ENCODE results near the gene SPATA17. TPM values are rescaled to one million over a fixed set of nuclear protein-coding genes. Genes with fewer than 3 reads are reported as not detected.

Gene SPATA17
- total RNA-seq, 4 donors from 2014 or later = 0.08 to 1.3 (median 0.10) TPM; not detected in 1

- 85% methylated on average over 2 of the region's 2 CpGs for WGBS
- H3K4me1 ChIP-seq = no peaks in the 10 kb centered on the region
- H3K27ac ChIP-seq = no peak overlapping the region
- H3K4me3 ChIP-seq = no peak overlapping the region
- H3K36me3 ChIP-seq = no peaks in the 10 kb centered on the region
- no peaks in the 10 kb centered on the region for H3K9me3 ChIP-seq
- H3K27me3 ChIP-seq = no peaks in the 10 kb centered on the region
- no peak for DNase-seq (ENCODE audit: low spot score in 2 of 2)
- TF ChIP-seq POLR2A (IDR thresholded peaks at IDR 0.05) = no peak
- no peak for TF ChIP-seq EP300 (IDR thresholded peaks at IDR 0.05)
- TF ChIP-seq, protein P1, sequence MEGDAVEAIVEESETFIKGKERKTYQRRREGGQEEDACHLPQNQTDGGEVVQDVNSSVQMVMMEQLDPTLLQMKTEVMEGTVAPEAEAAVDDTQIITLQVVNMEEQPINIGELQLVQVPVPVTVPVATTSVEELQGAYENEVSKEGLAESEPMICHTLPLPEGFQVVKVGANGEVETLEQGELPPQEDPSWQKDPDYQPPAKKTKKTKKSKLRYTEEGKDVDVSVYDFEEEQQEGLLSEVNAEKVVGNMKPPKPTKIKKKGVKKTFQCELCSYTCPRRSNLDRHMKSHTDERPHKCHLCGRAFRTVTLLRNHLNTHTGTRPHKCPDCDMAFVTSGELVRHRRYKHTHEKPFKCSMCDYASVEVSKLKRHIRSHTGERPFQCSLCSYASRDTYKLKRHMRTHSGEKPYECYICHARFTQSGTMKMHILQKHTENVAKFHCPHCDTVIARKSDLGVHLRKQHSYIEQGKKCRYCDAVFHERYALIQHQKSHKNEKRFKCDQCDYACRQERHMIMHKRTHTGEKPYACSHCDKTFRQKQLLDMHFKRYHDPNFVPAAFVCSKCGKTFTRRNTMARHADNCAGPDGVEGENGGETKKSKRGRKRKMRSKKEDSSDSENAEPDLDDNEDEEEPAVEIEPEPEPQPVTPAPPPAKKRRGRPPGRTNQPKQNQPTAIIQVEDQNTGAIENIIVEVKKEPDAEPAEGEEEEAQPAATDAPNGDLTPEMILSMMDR (IDR thresholded peaks at IDR 0.05) = no peak
- no peak for TF ChIP-seq POLR2AphosphoS5 (IDR thresholded peaks at IDR 0.05)
Observed at GRCh38 chr1:217837691-217838090, 206.5 kb downstream of the SPATA17 start.

- H3K4me3 ChIP-seq = no peak overlapping the region
- no peaks in the 10 kb centered on the region for H3K4me1 ChIP-seq
- no peak overlapping the region for H3K27ac ChIP-seq
- no peaks in the 10 kb centered on the region for H3K9me3 ChIP-seq
- no peak for DNase-seq (ENCODE audit: low spot score in 2 of 2)
- TF ChIP-seq EP300 (IDR thresholded peaks at IDR 0.05) (no peak), POLR2AphosphoS5 (IDR thresholded peaks at IDR 0.05) (no peak), POLR2A (IDR thresholded peaks at IDR 0.05) (no peak)
- TF ChIP-seq, protein P1 (IDR thresholded peaks at IDR 0.05) = no peak
- no peaks in the 10 kb centered on the region for H3K27me3 ChIP-seq
- WGBS = 63% methylated on average over 3 of the region's 3 CpGs
- no peaks in the 10 kb centered on the region for H3K36me3 ChIP-seq
Observed at GRCh38 chr1:217839161-217839560, 208.0 kb downstream of the SPATA17 start.

DNA sequence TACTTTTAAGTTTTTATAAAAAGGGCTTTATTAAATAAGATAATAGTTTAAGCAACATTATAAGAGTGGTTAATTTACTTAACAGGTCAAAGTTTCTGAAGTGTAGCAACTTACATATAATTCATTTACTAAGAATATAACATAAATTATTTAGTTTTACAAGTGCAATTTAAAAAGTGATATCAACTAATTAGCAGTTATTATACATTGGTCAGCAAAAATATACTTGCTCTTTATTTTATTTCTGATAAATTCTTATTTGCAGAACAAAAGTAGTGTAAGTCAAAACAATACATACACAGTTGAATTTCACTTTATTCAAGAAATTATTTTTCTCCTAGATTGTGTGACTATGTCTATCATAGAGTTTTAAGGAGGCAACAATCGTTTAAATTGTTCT is 215.6 kb downstream of the SPATA17 start:
- DNase-seq (ENCODE audit: low spot score in 2 of 2) = no peak
- TF ChIP-seq POLR2AphosphoS5 (IDR thresholded peaks at IDR 0.05) (no peak), POLR2A (IDR thresholded peaks at IDR 0.05) (no peak), EP300 (IDR thresholded peaks at IDR 0.05) (no peak)
- TF ChIP-seq, protein P1 (IDR thresholded peaks at IDR 0.05) = no peak

DNA sequence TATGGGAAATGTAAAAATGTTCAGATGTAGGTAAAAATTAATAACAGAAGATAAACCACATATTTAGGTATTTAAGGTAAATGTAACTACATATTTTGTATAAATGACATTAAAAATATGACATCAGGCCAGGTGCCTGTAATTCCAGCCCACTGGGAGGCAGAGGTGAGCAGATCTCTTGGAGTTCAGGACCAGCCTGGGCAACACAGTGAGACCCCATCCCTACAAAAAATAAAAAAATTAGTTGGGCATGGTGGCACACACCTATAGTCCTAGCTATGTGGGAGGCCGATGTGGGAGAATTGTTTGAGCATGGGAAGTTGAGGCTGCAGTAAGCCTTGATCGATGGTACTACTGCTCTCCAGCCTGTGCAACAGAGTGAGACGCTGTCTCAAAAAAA is 216.5 kb downstream of the SPATA17 start:
- no peak overlapping the region for H3K27ac ChIP-seq
- H3K27me3 ChIP-seq = no peaks in the 10 kb centered on the region
- no peaks in the 10 kb centered on the region for H3K9me3 ChIP-seq
- 94% methylated on average over 3 of the region's 3 CpGs for WGBS
- H3K4me1 ChIP-seq = no peaks in the 10 kb centered on the region
- TF ChIP-seq POLR2AphosphoS5 (IDR thresholded peaks at IDR 0.05) (no peak), EP300 (IDR thresholded peaks at IDR 0.05) (no peak), POLR2A (IDR thresholded peaks at IDR 0.05) (no peak)
- TF ChIP-seq, protein P1 (IDR thresholded peaks at IDR 0.05) = no peak
- H3K4me3 ChIP-seq = no peak overlapping the region
- no peaks in the 10 kb centered on the region for H3K36me3 ChIP-seq
- no peak for DNase-seq (ENCODE audit: low spot score in 2 of 2)

More for the DNA sequence above, 215.6 kb downstream of the SPATA17 start:
- Histone ChIP-seq H3K4me3 (no peak overlapping the region), H3K9me3 (no peaks in the 10 kb centered on the region), H3K27me3 (no peaks in the 10 kb centered on the region), H3K4me1 (no peaks in the 10 kb centered on the region), H3K27ac (no peak overlapping the region), H3K36me3 (no peaks in the 10 kb centered on the region)
- WGBS = 74% methylated on average over 1 of the region's 1 CpG

DNA sequence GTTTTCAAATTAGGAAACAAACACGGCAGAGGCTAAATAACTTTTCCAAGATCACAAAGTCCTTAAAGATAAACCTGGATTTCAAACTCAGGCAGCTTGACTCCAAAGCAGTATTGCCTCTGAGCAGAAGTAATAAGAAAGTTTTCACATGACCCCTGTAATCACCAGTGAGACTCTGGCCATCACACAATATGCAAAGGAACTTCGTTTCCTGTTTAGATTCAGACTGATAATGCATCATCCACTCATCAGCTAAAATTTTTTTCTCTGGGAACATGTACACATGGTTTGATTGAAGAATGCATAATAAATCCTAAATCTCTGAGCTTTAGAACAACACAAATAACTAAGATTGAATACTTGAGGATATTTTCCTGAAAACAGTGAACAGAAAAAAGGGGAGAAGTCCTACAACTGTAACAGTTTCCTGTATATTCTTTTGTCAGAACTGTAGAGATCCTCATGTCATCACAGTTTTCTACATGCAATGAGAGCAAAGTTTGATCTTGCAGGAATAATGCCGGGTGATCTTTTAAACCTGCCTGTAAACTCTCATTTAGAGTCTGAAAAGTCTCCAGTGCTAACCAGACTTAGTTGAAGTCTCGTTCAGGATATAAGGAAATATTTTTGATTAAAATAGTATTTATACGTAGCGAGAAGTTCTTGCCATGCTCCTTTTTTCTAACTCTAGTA is 225.3 kb downstream of the SPATA17 start:
- WGBS = 66% methylated on average over 6 of the region's 6 CpGs
- Histone ChIP-seq H3K9me3 (peaks cover 3% of the 10 kb centered on the region), H3K27ac (no peak overlapping the region), H3K4me1 (peaks cover 2% of the 10 kb centered on the region), H3K36me3 (no peaks in the 10 kb centered on the region), H3K27me3 (no peaks in the 10 kb centered on the region), H3K4me3 (no peak overlapping the region)
- TF ChIP-seq, protein P1 (IDR thresholded peaks at IDR 0.05) = no peak
- no peak for TF ChIP-seq EP300 (IDR thresholded peaks at IDR 0.05)
- no peak for TF ChIP-seq POLR2A (IDR thresholded peaks at IDR 0.05)
- no peak for TF ChIP-seq POLR2AphosphoS5 (IDR thresholded peaks at IDR 0.05)
- DNase-seq (ENCODE audit: low spot score in 2 of 2) = no peak
